Hepatocyte (in vitro differentiated cells): ENCODE results near the gene IL1RAPL1.

ENCODE experiments used
- CTCF ChIP-seq: fragments of 200-600 bp; sonication (generic); IDR thresholded peaks from 2 replicates; pipeline ENCODE4 v1.5.1; 2016; ENCODE audit warnings: antibody characterized with exemption, mild to moderate bottlenecking; ENCODE audit not compliant: poor library complexity
- EZH2phosphoT487 ChIP-seq: fragments of 200-600 bp; sonication (generic); IDR thresholded peaks from one replicate; pipeline ENCODE4 v1.6.1; 2018; ENCODE audit warnings: antibody characterized with exemption, mild to moderate bottlenecking, low read depth, moderate library complexity; ENCODE audit not compliant: unreplicated experiment, severe bottlenecking

GRCh38 chrX:28966331-28966730 is 379.1 kb downstream of the IL1RAPL1 start:
- no peak for TF ChIP-seq CTCF
- TF ChIP-seq EZH2phosphoT487 = no peak
